Measurements from ENCODE around the gene PIWIL1.

DNA sequence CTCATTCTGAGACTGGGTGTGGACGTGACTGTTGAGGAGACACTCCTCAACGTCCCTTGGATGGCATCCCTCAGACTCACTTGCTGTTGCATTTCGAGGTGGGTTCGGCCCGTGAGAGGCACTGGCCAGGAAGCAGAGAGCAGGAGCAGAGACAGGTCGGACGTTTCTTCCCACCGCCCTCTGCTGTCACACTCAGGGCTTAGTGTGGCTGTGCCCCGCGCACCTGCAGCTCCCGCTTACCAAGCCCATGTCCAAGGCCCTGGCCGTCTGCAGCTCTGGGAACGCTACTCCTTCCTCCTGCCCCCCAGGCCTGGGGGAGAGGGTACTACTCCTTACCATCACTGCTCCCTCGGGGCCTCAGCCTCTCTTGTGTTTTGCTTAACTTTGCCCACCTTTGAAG lies 29.8 kb upstream of the PIWIL1 start:
- TF ChIP-seq, protein P1, sequence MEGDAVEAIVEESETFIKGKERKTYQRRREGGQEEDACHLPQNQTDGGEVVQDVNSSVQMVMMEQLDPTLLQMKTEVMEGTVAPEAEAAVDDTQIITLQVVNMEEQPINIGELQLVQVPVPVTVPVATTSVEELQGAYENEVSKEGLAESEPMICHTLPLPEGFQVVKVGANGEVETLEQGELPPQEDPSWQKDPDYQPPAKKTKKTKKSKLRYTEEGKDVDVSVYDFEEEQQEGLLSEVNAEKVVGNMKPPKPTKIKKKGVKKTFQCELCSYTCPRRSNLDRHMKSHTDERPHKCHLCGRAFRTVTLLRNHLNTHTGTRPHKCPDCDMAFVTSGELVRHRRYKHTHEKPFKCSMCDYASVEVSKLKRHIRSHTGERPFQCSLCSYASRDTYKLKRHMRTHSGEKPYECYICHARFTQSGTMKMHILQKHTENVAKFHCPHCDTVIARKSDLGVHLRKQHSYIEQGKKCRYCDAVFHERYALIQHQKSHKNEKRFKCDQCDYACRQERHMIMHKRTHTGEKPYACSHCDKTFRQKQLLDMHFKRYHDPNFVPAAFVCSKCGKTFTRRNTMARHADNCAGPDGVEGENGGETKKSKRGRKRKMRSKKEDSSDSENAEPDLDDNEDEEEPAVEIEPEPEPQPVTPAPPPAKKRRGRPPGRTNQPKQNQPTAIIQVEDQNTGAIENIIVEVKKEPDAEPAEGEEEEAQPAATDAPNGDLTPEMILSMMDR (IDR thresholded peaks at IDR 0.05), result no peak
- TF ChIP-seq POLR2A (IDR thresholded peaks at IDR 0.05) (no peak), EP300 (IDR thresholded peaks at IDR 0.05) (no peak)
